IMR-90 (cell line): ENCODE measurements around the gene RNU2-1. TPM values are rescaled to one million over a fixed set of nuclear protein-coding genes. Genes with fewer than 3 reads are reported as not detected.
"Not testable (repeated sequence)": the region's sequence is repeated elsewhere in the genome, so short reads cannot be mapped to it uniquely, and the experiment has no call there.

Experiments
- ATAC-seq: fragments of 200-7000 bp; cut with Tn5 transposase; 2 replicates; pipeline ENCODE4 v1.9.1; 2020; ENCODE audit warnings: low read depth, mild to moderate bottlenecking, moderate library complexity
- BruUV-seq: library from RNA; stranded (reverse); fragments of 400-500 nt; replicated peaks from 2 replicates; lab custom pipeline; 2021; lab: Mats Ljungman, UMichigan
- CTCF ChIA-PET: fragments of 300-600 bp; formaldehyde crosslinking; extraction: SDS; loops from one replicate; lab custom pipeline; 2021; ENCODE audit warnings: antibody characterized with exemption; lab: Yijun Ruan, JAX
- POLR2A ChIA-PET: fragments of 300-600 bp; sonication (Branson Sonifier 250); formaldehyde crosslinking; loops from one replicate; lab custom pipeline; 2022; ENCODE audit warnings: antibody characterized with exemption; ENCODE audit not compliant: unreplicated experiment; lab: Charles Lee
- DNase-seq: peaks from one replicate; pipeline ENCODE4 v3.0.0; 2013
- H2AFZ ChIP-seq: replicated peaks from 2 replicates; pipeline ENCODE3; 2013; ENCODE audit warnings: low read length, mild to moderate bottlenecking; ENCODE audit not compliant: poor library complexity
- H2AK5ac ChIP-seq: 2 replicates; pipeline ENCODE4 v1.6.1; 2013; ENCODE audit warnings: low read depth, low read length, inconsistent platforms
- H2AK9ac ChIP-seq: replicated peaks from 2 replicates; pipeline ENCODE3; 2013; ENCODE audit warnings: mild to moderate bottlenecking, low read depth, low read length, moderate library complexity; ENCODE audit not compliant: poor library complexity
- H2BK120ac ChIP-seq: 2 replicates; pipeline ENCODE4 v1.6.1; 2013; ENCODE audit warnings: low read depth, low read length, inconsistent platforms
- H2BK15ac ChIP-seq: 3 replicates; pipeline ENCODE4 v1.6.1; 2013; ENCODE audit warnings: low read depth, low read length, inconsistent platforms
- H2BK20ac ChIP-seq: 2 replicates; pipeline ENCODE4 v1.6.1; 2013; ENCODE audit warnings: low read depth, mild to moderate bottlenecking, inconsistent platforms, low read length, moderate library complexity
- H2BK5ac ChIP-seq: 2 replicates; pipeline ENCODE4 v1.6.1; 2013; ENCODE audit warnings: mild to moderate bottlenecking, low read depth, low read length, inconsistent platforms; ENCODE audit not compliant: poor library complexity, severe bottlenecking
- H3K14ac ChIP-seq: replicated peaks from 2 replicates; pipeline ENCODE4 v1.6.1; 2013; ENCODE audit warnings: low read depth, low read length, inconsistent platforms
- H3K18ac ChIP-seq: 2 replicates; pipeline ENCODE4 v1.6.1; 2013; ENCODE audit warnings: low read depth, low read length, control low read depth
- H3K23ac ChIP-seq: 2 replicates; pipeline ENCODE4 v1.6.1; 2013; ENCODE audit warnings: low read depth, low read length, inconsistent platforms
- H3K27ac ChIP-seq: 2 replicates; pipeline ENCODE4 v1.5.1; 2013; ENCODE audit warnings: mild to moderate bottlenecking, control low read depth, low read length; ENCODE audit not compliant: insufficient read depth
- H3K27me3 ChIP-seq: 2 replicates; pipeline ENCODE4 v1.6.1; 2013; ENCODE audit warnings: low read length; ENCODE audit not compliant: control insufficient read depth, insufficient read depth
- H3K36me3 ChIP-seq: 2 replicates; pipeline ENCODE4 v1.6.1; 2013; ENCODE audit warnings: low read length, mixed read lengths; ENCODE audit not compliant: control insufficient read depth, insufficient read depth
- H3K4ac ChIP-seq: 2 replicates; pipeline ENCODE4 v1.6.1; 2013; ENCODE audit warnings: low read depth, low read length, inconsistent platforms
- H3K4me1 ChIP-seq: 2 replicates; pipeline ENCODE4 v1.6.1; 2013; ENCODE audit warnings: low read length, mixed read lengths; ENCODE audit not compliant: control insufficient read depth, insufficient read depth
- H3K4me2 ChIP-seq: 2 replicates; pipeline ENCODE4 v1.6.1; 2013; ENCODE audit warnings: low read depth, mild to moderate bottlenecking, control low read depth, low read length, moderate library complexity
- H3K4me3 ChIP-seq: 2 replicates; pipeline ENCODE4 v1.5.1; 2013; ENCODE audit warnings: low read depth, mild to moderate bottlenecking, control low read depth, low read length, moderate library complexity; ENCODE audit not compliant: insufficient read depth
- H3K56ac ChIP-seq: 2 replicates; pipeline ENCODE4 v1.6.1; 2013; ENCODE audit warnings: low read length, inconsistent platforms; ENCODE audit not compliant: insufficient read depth; ENCODE audit errors: extremely low read depth
- H3K79me1 ChIP-seq, 2 experiments: 2 replicates each; pipeline ENCODE4 v1.6.1; 2013; ENCODE audit warnings: low read length in 2 of 2, inconsistent platforms in 1 of 2, low read depth in 1 of 2
- H3K9ac ChIP-seq: 2 replicates; pipeline ENCODE4 v1.6.1; 2013; ENCODE audit warnings: low read depth, low read length, control low read depth
- H3K9me1 ChIP-seq: 2 replicates; pipeline ENCODE4 v1.6.1; 2013; ENCODE audit warnings: low read length, inconsistent platforms; ENCODE audit not compliant: insufficient read depth
- H3K9me3 ChIP-seq: 2 replicates; pipeline ENCODE4 v1.6.1; 2013; ENCODE audit warnings: low read length; ENCODE audit not compliant: control insufficient read depth, insufficient read depth
- H4K20me1 ChIP-seq: 2 replicates; pipeline ENCODE4 v1.6.1; 2013; ENCODE audit warnings: low read length, inconsistent platforms; ENCODE audit not compliant: insufficient read depth
- H4K5ac ChIP-seq: 2 replicates; pipeline ENCODE4 v1.6.1; 2013; ENCODE audit warnings: mild to moderate bottlenecking, low read depth, low read length, control low read depth
- H4K8ac ChIP-seq, 2 experiments: 2 replicates each; pipeline ENCODE4 v1.6.1; 2013; ENCODE audit warnings: low read depth in 2 of 2, low read length in 2 of 2, control low read depth in 1 of 2, inconsistent platforms in 1 of 2
- H4K91ac ChIP-seq: 2 replicates; pipeline ENCODE4 v1.6.1; 2013; ENCODE audit warnings: low read depth, low read length, inconsistent platforms; ENCODE audit not compliant: insufficient read depth
- WGBS, 2 experiments: methylation state at CpG; one replicate each; pipeline versions ENCODE4 v1.1.5 to v1.1.7; 2013; ENCODE audit warnings: missing lambda C conversion rate in 2 of 2; ENCODE audit not compliant: insufficient read length in 1 of 2; ENCODE audit errors: extremely low coverage in 2 of 2; 5-methylcytosine and 5-hydroxymethylcytosine counted together
- dilution Hi-C: fragments of 300-500 bp; cut with HindIII; formaldehyde crosslinking; loops from one replicate; pipeline ENCODE4 v1.14.3; 2018; ENCODE audit warnings: low sequenced_read_pairs; ENCODE audit not compliant: unreplicated experiment
- in situ Hi-C: fragments of 300-500 bp; cut with MboI; formaldehyde crosslinking; loops from 3 replicates; pipeline ENCODE4 v1.14.3; 2019; ENCODE audit warnings: low sequenced_read_pairs, inconsistent platforms, mixed read lengths
- intact Hi-C: fragments of 100-400 bp; cut with micrococcal nuclease; formaldehyde crosslinking; loops from 2 replicates; pipeline ENCODE4 v1.10.0; 2022
- polyA plus RNA-seq, 3 experiments: library from polyadenylated mRNA; depleted of rRNA; stranded (reverse); fragments of >200 nt; gene quantifications; 2 replicates each; pipeline ENCODE4 v1.2.3, GENCODE V29; 2012; ENCODE audit warnings: low replicate concordance in 1 of 3
- total RNA-seq: library from RNA; depleted of rRNA; stranded (reverse); fragments of >200 nt; gene quantifications from 2 replicates; pipeline ENCODE4 v1.2.3, GENCODE V29; 2012

Gene RNU2-1
- total and polyA plus RNA-seq, 2 of the 4 experiments (the other 2 are of a cell fraction), result not detected

DNA sequence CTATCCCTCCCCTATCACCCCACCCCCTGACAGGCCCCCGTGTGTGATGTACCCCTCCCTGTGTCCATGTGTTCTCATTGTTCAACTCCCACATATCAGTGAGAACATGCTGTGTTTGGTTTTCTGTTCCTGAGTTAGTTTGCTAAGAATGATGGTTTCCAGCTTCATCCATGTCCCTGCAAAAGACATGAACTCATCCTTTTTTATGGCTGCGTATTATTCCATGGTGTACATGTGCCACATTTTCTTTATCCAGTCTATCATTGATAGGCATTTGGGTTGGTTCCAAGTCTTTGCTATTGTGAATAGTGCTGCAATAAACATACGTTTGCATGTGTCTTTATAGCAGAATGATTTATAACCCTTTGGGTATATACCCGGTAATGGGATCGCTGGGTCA is 47.1 kb downstream of the RNU2-1 start:
- H4K5ac ChIP-seq, H4K8ac ChIP-seq, H3K9me1 ChIP-seq, H3K23ac ChIP-seq, dilution Hi-C loops, H2BK120ac ChIP-seq, DNase-seq, H3K4me3 ChIP-seq, BruUV-seq, H3K9me3 ChIP-seq, H4K20me1 ChIP-seq, H2BK15ac ChIP-seq, H2BK20ac ChIP-seq, H3K9ac ChIP-seq, ATAC-seq, H3K27me3 ChIP-seq, H2AK9ac ChIP-seq, H2AK5ac ChIP-seq, H3K27ac ChIP-seq, H3K18ac ChIP-seq, H2AFZ ChIP-seq, H3K4me2 ChIP-seq, H3K4me1 ChIP-seq, H3K14ac ChIP-seq, POLR2A ChIA-PET, H4K91ac ChIP-seq, H2BK5ac ChIP-seq, H3K56ac ChIP-seq, intact Hi-C loops, H3K4ac ChIP-seq: not testable (repeated sequence)
- CTCF ChIA-PET, result interaction anchor here (0.6 kb wide), 1 partner anchor 123 kb away, joined by 4 read pairs; no protein-coding TSS in a partner anchor
- Histone ChIP-seq H3K36me3 (peaks cover 50% of the 10 kb centered on the region), H3K79me1 (peaks cover 6 to 14% of the 10 kb centered on the region in 2 experiments)
- in situ Hi-C loops, result loop anchor here (25.0 kb wide), 1 partner anchor 301 kb away; the partner anchor contains the start of gene DHX8
- 100% methylated on average over 2 of the region's 5 CpGs; no CpG with 5 or more reads in 1 of the 2 experiments for WGBS, 2 experiments
